Stimulated activated CD4-positive, alpha-beta T cell treated with anti-CD3 and anti-CD28 coated beads, Interleukin-12 subunit alpha, Interleukin-12 subunit beta, amount 100 ng/mL, for 48 hours (primary cell): ENCODE results near the gene MARCHF6.
"Not testable (repeated sequence)": the region's sequence is repeated elsewhere in the genome, so short reads cannot be mapped to it uniquely, and the experiment has no call there.

ENCODE experiments used
- DNase-seq, 3 donors: peaks; one replicate each; pipeline ENCODE4 v3.0.0-alpha.2; 2020; ENCODE audit warnings: low read depth in 2 of 3, low spot score in 1 of 3

Gene MARCHF6

GRCh38 chr5:10348258-10348657 is 5.2 kb upstream of the MARCHF6 start:
- no peak for DNase-seq

GRCh38 chr5:10351199-10351905 is 2.1 kb upstream of the MARCHF6 start:
- no peak for DNase-seq

GRCh38 chr5:10351919-10352318 is 1.6 kb upstream of the MARCHF6 start:
- DNase-seq: no peak

DNA sequence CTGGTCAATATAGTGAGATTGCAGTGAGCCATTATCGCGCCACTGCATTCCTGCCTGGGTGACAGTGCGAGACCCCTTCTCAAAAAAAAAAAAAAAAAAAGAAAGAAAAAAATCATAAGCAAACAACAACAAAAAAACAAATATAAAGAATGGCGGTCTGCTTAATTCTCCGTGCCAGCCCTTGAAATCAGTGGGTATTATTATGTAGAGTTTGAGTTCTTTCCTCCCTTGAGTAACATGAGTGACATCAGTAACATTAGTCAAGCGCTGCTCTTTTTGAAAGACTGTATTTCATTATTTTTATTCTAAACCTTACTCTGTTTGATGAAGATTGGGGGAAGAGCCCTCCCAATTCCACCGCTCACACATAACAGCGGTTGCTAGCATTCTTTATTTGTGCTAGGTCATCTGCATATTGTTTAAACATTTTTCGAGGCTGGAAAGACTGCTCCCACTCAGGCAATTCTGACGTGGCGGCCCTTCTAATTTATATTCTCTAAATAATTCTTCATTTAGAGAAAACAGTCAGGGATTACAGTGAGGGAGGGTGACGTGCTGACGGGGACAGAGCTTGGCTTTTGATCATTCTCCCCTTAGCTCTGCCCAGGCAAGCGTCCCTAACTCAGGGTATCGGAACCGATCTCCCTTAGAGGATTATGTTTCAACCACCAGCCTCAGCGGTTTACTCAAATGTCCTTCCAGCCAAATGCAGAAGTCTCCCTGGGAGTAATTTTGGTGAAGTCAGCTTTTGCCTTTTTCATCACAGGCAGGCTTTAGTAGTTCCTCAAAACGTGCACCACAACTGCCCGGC is 860 bp upstream of the MARCHF6 start:
- DNase-seq: peak in 2 of 3 donors; percentile 23 to 34

- peak in 1 of 3 donors; percentile 43 for DNase-seq
Measured at GRCh38 chr5:10354048-10354872, 765 bp downstream of the MARCHF6 start.

- DNase-seq: no peak
Measured at GRCh38 chr5:10355071-10355889, 1.8 kb downstream of the MARCHF6 start.

DNA sequence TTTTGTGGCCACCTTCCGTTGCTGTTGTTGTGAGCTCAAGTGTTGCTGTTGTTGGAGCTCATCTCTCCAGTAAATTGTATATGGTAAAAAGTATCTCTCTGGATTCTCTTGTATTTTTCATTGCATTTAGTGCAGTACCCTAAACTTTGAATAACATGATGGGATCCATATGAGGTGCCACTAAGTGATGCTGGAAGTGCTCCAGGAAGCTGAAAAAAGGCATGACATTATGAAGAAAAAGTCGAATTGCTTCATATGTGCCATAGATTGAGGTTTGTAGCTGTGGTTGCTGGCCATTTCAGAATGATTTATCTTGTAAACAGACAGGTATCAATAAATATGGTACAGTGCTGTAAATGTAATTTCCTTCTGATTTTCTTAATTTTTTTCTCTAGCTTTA is 5.5 kb downstream of the MARCHF6 start:
- DNase-seq: no peak

DNA sequence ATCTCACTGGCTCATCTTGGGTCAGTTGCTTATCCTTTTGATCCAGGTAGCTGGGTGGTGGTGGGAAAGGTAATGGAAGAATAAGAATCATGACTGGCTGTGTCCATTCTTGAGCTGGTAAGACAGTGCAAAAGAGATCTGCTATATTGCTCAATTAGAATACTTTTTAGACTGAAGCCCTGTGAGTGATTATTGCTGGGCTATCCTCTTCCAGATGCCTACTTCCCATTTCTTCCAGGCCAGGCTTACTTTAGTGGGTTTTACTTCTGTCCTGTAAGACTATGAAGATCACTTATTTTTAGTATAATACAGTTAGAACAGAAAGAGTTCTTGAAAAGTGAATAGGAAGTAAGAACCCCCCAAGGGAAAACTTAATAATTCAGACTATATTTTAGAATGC is 7.2 kb downstream of the MARCHF6 start:
- no peak for DNase-seq

DNA sequence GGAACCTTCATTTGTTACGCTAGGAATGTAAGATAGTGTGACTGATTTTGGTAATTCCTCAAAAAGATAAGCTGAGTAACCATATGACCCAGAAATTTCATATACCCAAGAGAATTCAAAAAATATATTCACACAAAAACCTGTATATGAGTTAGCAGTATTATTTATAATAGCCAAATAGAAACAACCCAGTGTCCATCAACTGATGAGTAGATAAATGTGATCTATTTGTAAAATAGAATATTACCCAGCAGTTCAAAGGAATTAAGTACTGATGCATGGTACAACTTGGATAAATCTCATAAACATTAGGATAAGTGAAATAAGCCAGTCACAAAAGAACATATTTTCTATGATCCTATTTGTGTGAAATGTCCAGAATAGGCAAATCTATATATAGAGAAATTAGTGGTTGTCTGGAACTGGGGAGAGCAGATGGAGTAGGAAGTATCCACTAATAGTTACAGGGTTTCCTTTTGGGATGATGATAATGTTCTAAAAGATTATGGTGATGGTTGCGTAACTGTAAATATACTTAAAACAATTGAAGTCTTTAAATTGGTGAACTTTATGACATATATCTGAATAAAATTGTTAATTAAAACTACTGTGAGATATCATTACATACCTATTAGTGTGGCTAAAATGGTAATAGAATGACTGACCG is 10.2 kb downstream of the MARCHF6 start:
- DNase-seq: no peak

GRCh38 chr5:10364186-10364689 is 10.7 kb downstream of the MARCHF6 start:
- DNase-seq: no peak

- no peak for DNase-seq
Measured at GRCh38 chr5:10365782-10366181, 12.3 kb downstream of the MARCHF6 start.

DNA sequence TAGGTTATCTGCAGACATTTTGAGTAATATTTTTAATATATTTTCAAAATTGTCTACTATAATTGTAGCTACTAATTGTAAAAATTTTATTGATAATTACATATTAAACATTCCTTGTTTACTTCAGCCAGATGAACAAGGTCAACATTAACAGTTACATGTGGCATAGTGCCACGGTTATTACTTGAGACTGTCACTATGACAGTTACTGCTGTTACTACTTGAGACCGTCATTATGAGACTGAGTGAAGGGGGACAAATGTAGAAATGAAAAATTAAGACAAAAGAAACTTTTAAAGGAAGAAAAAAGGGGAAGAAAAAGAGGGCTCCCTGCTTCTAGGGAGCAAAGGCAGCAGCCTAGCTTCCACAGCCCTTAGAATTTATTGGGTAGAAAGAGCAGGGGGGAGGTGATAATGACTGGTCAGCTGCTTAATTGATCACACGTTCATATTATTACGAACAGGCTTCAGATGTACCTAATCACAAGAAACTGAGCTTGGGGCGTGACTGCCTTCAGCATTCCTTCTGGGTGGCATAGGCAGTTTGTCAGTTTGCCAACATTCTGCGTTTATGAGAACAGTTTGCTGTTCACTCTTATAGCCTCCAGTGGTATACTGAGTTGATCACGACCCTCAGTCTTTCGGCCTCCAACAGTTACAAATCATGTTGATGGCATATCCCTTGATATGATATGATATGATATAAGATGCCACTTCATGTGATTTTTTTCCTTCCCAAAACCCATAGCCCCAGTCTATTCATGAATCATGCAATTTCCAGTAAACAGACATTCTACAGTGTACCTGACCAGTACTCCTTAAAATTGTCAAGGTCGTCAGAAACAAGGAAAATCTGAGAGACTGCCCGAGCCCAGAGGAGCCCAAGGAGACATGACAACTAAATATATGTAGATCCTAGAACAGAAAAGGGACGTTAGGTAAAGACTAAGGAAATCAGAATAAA is 13.1 kb downstream of the MARCHF6 start:
- no peak for DNase-seq

GRCh38 chr5:10367579-10367978 is 14.1 kb downstream of the MARCHF6 start:
- DNase-seq: no peak

DNA sequence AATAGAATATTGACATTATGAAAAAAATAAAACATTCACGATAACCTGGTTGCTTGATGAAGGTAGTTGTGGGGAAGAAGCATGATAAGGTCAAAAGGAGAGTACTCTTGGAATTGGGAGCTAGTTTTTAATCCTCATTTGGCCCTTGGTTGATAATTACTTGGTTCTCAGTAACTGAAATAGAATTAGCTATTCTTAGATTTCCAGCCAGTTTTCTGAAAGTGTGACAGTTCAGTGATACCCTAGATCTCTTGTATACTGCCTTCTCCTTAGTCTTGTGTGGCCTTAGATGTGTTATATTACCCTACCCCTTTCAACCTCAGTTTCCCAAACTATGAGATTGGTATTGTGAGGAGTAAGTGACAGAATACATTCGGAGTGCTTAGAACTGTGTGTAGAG is 17.4 kb downstream of the MARCHF6 start:
- DNase-seq: no peak

DNA sequence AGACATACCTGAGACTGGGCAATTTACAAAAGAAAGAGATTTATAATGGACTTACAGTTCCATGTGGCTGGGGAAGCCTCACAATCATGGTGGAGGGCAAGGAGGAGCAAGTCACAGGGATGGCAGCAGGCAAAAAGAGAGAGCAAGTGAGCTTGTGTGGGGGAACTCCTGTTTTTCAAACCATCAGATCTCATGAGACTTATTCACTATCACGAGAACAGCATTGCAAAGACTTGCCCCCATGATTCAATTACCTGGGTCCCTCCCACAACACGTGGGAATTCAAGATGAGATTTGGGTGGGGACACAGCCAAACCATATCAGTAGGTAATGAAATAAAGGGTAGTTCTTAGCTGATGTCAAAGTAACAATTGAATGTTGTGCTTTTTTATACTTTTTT is 17.9 kb downstream of the MARCHF6 start:
- DNase-seq: not testable (repeated sequence)

DNA sequence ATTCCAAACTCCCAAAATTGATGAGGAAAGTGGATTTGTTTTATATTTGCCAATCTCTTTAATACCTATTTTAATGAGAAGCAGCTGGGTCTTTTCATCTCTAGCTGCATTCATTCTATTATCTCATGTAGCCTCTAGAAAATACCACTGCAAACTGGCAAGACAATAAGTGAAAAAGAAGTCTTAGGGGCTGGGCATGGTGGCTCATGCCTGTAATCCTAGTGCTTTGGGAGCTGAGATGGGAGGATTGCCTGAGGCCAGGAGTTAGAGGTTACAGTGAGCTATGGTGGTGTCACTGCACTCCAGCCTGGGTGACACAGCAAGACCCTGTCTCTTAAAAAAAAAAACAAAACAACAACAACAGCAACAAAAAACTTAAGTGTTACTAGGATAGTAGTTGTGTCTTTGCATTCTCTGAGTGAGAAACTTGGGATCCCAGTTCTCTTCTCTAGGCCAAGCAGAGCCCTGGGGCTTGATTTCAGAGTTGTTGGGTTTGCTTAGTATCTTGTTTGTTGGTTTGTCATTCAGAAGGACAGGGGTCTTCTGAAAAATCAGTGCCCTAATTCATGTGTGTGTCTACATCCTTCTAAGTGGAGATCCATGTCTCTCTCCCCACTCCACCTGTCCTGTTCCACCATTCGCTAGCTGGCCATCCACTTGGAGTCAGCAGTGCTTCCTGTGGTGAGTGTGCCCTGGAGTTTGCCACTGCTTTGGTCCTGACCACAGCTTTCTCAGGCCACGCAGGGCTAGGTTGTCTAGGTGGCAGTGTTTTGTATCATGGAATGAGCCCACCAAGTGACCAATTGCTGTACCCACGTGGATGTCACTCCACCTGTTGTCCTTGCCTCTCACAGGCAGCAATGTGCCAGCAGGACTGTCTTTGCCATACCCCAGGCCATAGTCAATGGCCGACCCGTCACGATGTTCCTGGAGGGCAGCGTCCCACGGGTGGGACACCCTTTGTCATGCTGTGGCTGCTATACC is 19.5 kb downstream of the MARCHF6 start:
- DNase-seq: no peak
